Adrenal gland (tissue), 12 donors: Measurements from ENCODE around the gene RELA. TPM values are rescaled to one million over a fixed set of nuclear protein-coding genes. Genes with fewer than 3 reads are reported as not detected.

Experiments
- DNase-seq, 7 donors: peaks; one replicate each; pipeline ENCODE4 v3.0.0-alpha.2; 2019 to 2020
- H3K27ac ChIP-seq, 5 donors: fragments of 200-600 bp; sonication (generic) in 4 of 5; 1 replicate in 3 of 5; 2 replicates in 2 of 5; pipeline versions ENCODE4 v1.5.1 to v1.8.0; 2016 to 2020; ENCODE audit warnings: mild to moderate bottlenecking in 1 of 5
- H3K27me3 ChIP-seq: fragments of 200-600 bp; 2 replicates; pipeline ENCODE4 v1.8.0; 2021
- H3K36me3 ChIP-seq, 2 donors: fragments of 200-600 bp; replicated peaks in 1 of 2; 1 replicate in 1 of 2; 2 replicates in 1 of 2; pipeline versions ENCODE4 v1.5.1 to v1.8.0; 2018 to 2022
- H3K4me1 ChIP-seq, 2 donors: fragments of 200-600 bp; replicated peaks in 1 of 2; 1 replicate in 1 of 2; 2 replicates in 1 of 2; pipeline versions ENCODE4 v1.5.1 to v1.8.0; 2018 to 2021
- H3K4me3 ChIP-seq, 4 donors: fragments of 200-600 bp; sonication (generic) in 3 of 4; one replicate each; pipeline ENCODE4 v1.5.1; 2016 to 2018
- H3K9me3 ChIP-seq, 3 donors: fragments of 200-600 bp; sonication (generic) in 1 of 3; replicated peaks in 1 of 3; 1 replicate in 2 of 3; 2 replicates in 1 of 3; pipeline versions ENCODE4 v1.5.1 to v1.8.0; 2016 to 2021
- CTCF ChIP-seq, 6 experiments: fragments of 450-650 bp in 4 of 6; fragments of 200-600 bp in 2 of 6; sonication (generic) in 1 of 6; IDR thresholded peaks; 1 replicate in 5 of 6; 2 replicates in 1 of 6; pipeline versions ENCODE4 v1.5.1 to v1.8.0; 2016 to 2021; ENCODE audit warnings: antibody characterized with exemption in 6 of 6, mild to moderate bottlenecking in 2 of 6, moderate library complexity in 1 of 6
- POLR2A ChIP-seq, 2 donors: fragments of 450-650 bp; IDR thresholded peaks; one replicate each; pipeline ENCODE4 v1.6.1; 2017; ENCODE audit warnings: antibody characterized with exemption in 2 of 2, mild to moderate bottlenecking in 2 of 2, moderate library complexity in 1 of 2
- WGBS, 4 donors: extraction: QIAGEN DNeasy Blood & Tissue Kit in 2 of 4; methylation state at CpG; one replicate each; pipeline versions ENCODE4 v1.1.5 to v1.1.7; 2013 to 2017; 5-methylcytosine and 5-hydroxymethylcytosine counted together
- intact Hi-C, 2 donors: fragments of 100-400 bp; cut with DNase I; formaldehyde crosslinking; loops; one replicate each; pipeline versions ENCODE4 v1.14.1 to v1.15.0; 2022 to 2023
- polyA plus RNA-seq, 3 donors: library from polyadenylated mRNA; stranded (reverse); fragments of 200-250 nt in 2 of 3; fragments of 350-450 nt in 1 of 3; fragmentation: Illumina TruSeq in 1 of 3; extraction: RNeasy Lipid Tissue Mini Kit (QIAGEN cat#74804) in 1 of 3; gene quantifications; one replicate each; pipeline ENCODE4 v1.2.3, GENCODE V29; 2013 to 2014
- total RNA-seq, 9 donors: library from RNA; depleted of rRNA in 4 of 9; stranded (reverse); fragments of >200 nt in 4 of 9; fragments of 120-200 nt in 1 of 9; fragmentation: NEBNext Ultra II Directional in 1 of 9; extraction: Animal tissue kit (Norgen Biotek cat#: 25700) in 1 of 9; gene quantifications; one replicate each; pipeline versions ENCODE4 v1.1.0 to v1.2.4, GENCODE V29; 2013 to 2023
- donor health status: healthy with polysubstance abuse.
- donor health status: Bipolar disorder and iron deficiency.
- donor health status: DM: yes; HTN: yes; CAD: no.
- donor health status: DM: no; HTN: no; CAD: no.
- donor health status: DM: no; HTN: no; CAD: no.
- donor health status: DM: yes; HTN: yes; CAD: no.

The RELA gene
- total and polyA plus RNA-seq, 12 donors: 19.3 to 76.2 (median 64.1) TPM

GRCh38 chr11:65649656-65650546, 12.8 kb downstream of the RELA start:
- H3K9me3 ChIP-seq: no peaks in the 10 kb centered on the region
- TF ChIP-seq POLR2A (IDR thresholded peaks at IDR 0.05) (no peak), CTCF (IDR thresholded peaks at IDR 0.05) (no peak)
- H3K4me1 ChIP-seq: peaks cover 13 to 39% of the 10 kb centered on the region in 2 donors
- intact Hi-C loops: no loop called here
- peak in 2 of 7 donors; percentile 19 to 36 for DNase-seq
- WGBS, 4 donors: 86 to 100% (median 90%) methylated on average over 6 to 16 of the region's 16 CpGs
- peaks cover 0 to 39% of the 10 kb centered on the region in 2 donors for H3K36me3 ChIP-seq
- no peak overlapping the region for H3K4me3 ChIP-seq
- no peaks in the 10 kb centered on the region for H3K27me3 ChIP-seq
- H3K27ac ChIP-seq: peak overlapping the region in 1 of 5 donors; percentile 96

- 57 to 77% (median 65%) methylated on average over 2 to 12 of the region's 12 CpGs for WGBS, 4 donors
- peak in 4 of 7 donors; percentile 56 to 62 (median 58) for DNase-seq
- no peaks in the 10 kb centered on the region for H3K9me3 ChIP-seq
- H3K27me3 ChIP-seq: no peaks in the 10 kb centered on the region
- TF ChIP-seq POLR2A (IDR thresholded peaks at IDR 0.05) (no peak), CTCF (IDR thresholded peaks at IDR 0.05) (no peak)
- intact Hi-C loops: no loop called here
- H3K4me1 ChIP-seq: peaks cover 13 to 36% of the 10 kb centered on the region in 2 donors
- H3K27ac ChIP-seq: peak overlapping the region in 1 of 5 donors; percentile 44
- peaks cover 0 to 30% of the 10 kb centered on the region in 2 donors for H3K36me3 ChIP-seq
- no peak overlapping the region for H3K4me3 ChIP-seq
Measured at GRCh38 chr11:65648997-65649493, 13.7 kb downstream of the RELA start.

- intact Hi-C loops: no loop called here
- Histone ChIP-seq H3K27ac (peak overlapping the region in 4 of 5 donors; percentile 36 to 85 (median 53)), H3K4me3 (peak overlapping the region in 1 of 4 donors; percentile 53), H3K27me3 (no peaks in the 10 kb centered on the region), H3K36me3 (peaks cover 0 to 41% of the 10 kb centered on the region in 2 donors), H3K4me1 (peaks cover 5 to 23% of the 10 kb centered on the region in 2 donors), H3K9me3 (no peaks in the 10 kb centered on the region)
- WGBS, 4 donors: 22 to 45% (median 35%) methylated on average over 16 to 87 of the region's 87 CpGs
- TF ChIP-seq CTCF (IDR thresholded peaks at IDR 0.05) (no peak), POLR2A (IDR thresholded peaks at IDR 0.05) (peak in 1 of 2 donors; percentile 65)
- DNase-seq: peak; percentile 80 to 89 (median 85)
Measured at GRCh38 chr11:65646958-65647701, 15.6 kb downstream of the RELA start.
